Measurements from ENCODE around the gene CCDC186.

Gene CCDC186

DNA sequence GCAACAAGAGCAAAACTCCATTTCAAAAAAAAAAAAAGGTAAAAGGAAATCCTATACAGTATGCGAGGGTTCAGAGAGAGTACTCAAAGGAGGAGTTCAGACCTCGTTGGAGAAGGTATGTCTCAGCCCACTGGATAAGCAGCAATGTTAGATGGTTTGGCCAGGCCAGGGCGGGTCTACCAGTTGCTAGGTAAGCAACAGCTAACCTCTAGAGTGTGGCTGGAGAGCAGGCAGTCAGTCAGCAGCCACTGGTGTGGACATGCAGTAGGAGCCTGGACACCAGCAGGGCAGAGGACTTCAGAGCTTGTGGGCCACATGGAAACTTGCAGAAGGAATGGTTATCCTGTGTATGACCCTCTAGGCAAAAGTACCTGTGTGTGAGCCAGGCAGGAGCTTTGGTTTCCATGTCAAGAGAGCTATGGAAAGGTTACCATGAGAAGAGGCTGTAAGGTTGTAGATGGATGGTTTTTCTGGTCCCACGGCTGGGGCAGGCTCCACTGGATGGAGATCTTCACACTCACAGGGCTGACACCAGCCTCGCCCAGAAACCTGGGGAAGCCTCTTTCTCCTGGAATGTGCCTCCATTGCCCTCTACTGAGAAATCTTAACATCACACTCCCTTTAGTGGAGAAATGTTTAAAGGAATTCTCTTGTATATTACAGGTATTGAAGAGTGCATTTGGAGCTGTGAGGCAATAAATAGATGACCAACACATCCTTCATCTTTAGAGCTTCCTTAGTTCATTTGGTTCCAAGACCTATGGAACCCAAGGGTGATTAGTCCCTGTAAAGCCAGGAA, 63.6 kb downstream of the CCDC186 start:
- no peak for DNase-seq (ENCODE audit: low read depth in 2 of 2)

DNA sequence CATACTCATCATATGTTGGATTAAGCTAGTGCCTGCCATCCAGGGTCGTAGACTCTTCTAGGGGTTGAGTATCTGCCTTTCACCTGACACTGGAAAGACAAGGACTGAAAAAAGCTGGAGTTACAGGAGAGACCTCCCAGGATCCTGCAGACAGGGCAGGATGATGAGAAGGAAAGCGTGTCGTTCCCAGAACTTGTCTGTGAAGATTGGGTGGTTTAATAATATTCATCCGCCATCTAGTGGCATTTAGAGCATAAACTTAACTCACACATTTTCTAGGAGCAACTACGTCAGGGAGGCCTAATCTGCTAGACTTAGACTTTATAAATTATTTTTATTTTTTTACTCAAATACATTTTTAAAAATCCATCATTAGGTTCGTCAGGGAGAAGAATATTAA, 70.7 kb downstream of the CCDC186 start:
- DNase-seq (ENCODE audit: low read depth in 2 of 2), result no peak

DNA sequence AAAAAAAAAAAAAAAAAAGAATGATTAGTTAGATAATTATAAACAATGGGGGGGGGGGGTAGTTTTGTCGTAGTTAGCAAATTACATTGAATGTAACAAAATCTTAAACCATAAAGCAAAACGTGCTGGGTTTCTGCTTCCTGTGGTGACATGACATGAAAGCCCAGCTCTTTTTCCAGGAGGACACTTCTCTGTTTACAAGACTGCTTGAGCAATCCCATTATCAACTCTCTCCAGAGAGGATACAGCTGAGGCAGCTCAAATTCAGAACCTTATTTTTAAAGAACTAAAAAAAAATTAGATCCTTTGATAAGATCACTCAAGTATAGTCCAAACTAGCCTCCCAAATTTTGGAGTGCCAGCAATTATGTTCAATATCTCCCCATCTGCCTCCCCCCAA, 71.7 kb downstream of the CCDC186 start:
- DNase-seq (ENCODE audit: low read depth in 2 of 2), result no peak

DNA sequence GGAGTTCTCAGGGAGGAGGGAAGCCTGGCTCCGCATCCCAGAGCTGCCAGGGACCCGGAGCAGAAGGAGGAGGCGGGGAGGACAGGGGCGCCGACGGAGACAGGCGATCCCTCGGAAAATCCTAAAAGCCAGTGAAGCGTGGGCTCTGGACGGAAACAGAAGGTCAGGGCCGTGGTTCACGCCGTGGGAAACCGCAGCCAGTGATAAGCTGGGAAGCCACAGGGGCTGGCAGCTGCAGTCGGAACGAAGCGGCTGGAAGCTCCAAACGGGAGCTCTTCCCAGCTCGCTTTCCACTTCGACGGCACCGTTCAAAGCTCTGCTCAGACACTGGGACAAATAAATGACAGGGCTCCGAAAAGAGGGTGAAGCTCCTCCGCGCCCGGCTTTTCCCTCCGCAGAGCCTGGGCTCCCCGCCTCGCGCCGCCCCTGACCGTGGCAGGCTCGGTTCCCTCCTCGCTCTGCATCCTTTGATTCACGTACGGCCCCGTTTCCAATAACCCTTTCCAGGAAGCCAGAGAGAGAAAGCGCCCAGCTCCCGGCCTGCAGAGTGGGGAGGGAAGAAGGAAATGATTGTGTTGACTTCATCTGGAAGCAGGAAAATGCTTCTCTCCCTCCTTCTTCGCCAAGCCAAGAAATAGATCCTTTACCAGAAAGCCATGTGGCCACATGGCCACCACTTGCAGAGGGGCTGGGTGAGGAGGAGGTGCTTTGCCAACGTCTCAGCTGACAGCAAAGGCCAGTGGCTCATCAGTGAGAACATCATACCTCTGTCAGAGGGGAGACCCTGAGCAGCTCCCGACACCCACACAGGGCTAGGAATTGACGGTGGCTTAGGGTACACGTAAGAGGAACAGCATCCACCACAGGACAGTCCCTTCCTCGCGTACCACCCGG, 72.9 kb downstream of the CCDC186 start:
- no peak for DNase-seq (ENCODE audit: low read depth in 2 of 2)

DNA sequence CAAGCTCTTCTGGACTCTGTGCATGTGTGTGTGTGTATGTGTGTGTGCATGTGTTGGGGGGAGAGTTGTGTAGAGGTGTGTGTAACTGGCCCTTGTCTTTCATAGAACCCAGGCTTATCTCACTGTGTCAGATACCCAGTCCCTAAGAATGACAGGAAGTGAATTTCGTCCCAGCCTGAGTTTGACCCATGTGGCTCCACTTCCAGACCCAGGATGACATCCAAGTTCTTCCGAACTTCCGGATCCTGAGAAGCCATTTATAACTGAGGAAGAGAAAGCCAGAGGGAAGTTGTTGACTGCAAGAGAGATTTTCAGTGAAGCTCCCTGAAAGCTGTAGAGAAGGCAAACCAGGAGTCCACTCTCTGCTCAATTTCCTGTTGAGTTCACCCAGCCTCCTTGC, 77.1 kb downstream of the CCDC186 start:
- DNase-seq (ENCODE audit: low read depth in 2 of 2), result no peak

DNA sequence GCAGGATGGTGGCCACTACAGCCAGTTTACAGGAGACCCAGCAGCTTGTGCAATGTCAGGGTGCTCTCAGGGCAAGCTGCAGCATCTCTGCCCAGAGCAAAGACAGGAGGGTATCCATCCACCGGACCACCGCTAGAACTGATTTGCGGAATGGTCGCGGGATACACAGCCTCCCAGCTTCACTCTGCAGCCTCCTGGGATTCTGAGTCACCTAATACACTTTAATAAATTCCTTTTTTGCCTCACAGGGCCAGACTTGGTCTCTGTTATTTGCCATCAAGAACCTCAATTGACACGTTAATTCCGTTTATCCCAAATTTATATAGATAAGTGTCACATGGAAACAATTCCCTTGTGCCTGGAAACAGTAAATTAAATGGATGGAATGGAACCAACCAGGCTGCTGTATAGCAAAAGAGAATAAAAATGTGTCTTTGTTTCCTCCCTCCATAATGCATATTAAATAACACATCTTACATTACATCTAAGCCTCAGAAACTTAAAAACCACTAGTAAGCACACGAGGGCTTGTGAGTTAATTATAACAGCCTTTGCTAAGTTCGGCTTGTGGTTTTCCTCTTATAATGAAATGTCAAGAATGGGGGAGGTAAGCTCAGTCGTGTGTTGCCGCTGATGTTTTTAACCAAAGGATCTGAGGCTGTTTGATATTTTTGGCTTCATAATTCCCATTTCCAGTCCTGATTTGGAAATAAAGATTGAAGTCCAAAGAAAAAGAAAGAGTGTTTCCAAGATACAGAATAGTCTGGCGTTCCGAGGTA, 78.3 kb downstream of the CCDC186 start:
- no peak for DNase-seq (ENCODE audit: low read depth in 2 of 2)

DNA sequence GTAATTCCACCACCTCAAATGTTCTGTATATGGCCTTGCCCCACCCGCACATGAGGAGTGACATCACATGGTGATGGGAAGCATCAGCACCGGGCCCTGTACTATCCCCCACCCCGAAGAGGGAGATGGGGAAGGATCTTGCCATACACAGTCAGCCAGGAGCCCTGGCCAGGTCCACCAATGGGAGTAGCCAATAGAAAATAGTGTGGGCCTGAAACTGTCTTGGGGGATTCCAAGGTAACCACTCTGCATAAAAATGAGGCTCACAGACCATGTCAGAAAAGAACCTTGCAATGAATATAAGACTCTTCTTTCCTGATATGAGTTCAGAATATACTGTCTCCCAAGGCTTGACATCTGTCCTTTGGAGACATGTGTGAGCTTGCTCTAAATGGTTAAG, 79.2 kb downstream of the CCDC186 start:
- no peak for DNase-seq (ENCODE audit: low read depth in 2 of 2)

DNA sequence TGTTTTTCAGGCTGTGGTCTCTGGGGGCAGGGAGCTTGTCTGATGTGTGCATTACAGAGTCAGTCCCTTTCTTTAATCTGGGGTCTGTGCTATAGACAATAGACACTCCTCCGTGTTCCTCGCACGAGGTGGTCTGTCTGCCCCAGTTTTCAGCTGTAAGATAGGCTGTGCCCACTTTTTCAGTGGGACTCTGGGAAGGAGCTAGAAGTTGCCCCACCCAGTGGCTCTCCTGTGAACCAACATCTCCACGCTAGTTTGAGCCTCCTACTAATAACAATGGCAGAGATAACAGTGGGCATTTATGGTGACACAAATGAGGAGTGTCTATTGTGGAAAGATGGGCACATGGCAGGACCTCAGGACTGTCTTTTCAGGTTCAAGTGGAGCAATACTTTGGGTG, 86.3 kb downstream of the CCDC186 start:
- DNase-seq (ENCODE audit: low read depth in 2 of 2), result no peak

DNA sequence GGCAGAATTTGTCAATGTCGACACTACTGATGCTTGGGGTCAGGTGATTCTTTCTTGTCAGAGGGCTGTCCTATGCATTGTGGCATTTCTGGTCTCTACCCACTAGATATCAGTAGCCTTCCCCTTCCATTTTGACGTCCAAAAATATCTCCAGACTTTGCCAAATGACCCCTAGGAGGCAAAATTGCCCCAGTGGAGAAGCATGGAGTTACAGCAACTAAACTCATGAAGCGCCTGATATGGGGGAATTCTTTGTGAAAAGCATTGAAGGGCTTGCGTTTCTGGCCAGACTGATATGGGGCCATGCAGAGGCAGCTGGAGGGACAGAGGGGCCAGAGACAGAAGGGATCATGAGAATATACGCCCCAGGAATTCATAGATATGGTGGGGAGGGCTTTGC, 86.7 kb downstream of the CCDC186 start:
- DNase-seq (ENCODE audit: low read depth in 2 of 2), result no peak

DNA sequence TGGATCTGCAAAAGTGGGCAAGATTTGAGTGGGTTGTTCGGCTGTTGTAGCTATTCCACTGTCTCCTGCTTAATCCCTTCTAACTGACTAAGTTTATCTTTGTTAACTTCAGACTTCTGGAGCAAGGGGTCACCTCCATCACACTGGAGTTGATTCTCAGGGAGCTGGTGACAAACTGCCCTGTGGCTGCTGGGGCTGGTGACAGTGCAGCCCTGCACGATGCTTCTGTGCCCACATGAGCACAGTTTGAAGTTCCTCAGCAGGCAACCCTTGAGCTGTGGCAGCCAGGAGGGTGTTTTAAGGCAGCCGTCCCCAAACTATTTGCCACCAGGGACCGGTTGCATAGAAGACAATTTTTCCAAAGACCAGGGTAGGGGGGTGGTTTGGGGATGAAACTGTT, 89.8 kb downstream of the CCDC186 start:
- no peak for DNase-seq (ENCODE audit: low read depth in 2 of 2)

DNA sequence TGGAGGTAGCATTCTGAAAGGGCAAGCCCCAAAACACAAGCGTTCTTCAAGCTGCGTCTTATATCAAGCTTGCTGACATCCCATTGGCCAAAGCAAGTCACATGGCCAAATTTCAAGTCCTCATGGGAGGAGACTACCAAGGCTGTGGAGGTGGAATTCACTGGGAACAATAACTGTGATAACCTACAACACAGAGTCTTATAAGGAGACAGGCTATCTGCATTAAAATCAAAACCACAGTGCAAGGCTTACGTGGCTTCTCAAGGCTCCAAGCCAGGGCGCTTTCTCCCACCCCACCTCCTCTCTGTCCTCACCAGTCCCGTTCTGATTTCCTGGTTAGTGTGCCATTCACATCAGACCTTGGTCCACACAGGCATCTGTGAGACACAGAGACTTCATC, 91.0 kb downstream of the CCDC186 start:
- DNase-seq (ENCODE audit: low read depth in 2 of 2), result no peak

DNA sequence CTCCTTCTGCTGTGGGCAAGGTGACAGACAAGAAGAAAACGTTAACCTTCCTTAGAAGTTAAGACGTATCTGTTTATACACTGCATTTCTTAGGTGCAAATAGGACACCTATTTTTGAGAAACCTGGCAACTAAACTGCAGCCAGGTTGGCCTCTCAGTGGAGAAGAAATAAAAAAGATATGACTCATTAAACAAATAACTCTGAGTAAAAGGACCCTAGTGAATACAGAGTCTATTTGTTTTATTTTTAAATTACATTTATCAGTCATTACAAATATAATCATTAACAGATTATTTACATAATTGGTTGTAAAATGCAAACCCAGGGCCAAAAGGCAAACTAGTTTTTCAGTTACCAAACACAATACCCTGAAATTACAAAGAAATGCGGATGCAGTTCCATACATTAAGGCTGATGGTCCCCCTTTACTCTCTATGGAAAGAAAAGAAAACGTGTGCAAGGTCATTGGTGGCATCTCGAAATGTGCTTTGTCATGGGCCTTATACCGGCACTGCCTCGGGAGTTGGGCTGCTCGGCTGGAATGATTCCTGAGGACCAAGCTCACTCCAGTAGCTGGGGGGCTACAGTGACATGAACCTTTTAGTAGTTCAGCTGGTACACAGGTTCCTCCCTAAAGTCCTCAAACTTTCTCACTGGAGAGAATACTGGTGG, 92.0 kb downstream of the CCDC186 start:
- DNase-seq (ENCODE audit: low read depth in 2 of 2), result no peak

DNA sequence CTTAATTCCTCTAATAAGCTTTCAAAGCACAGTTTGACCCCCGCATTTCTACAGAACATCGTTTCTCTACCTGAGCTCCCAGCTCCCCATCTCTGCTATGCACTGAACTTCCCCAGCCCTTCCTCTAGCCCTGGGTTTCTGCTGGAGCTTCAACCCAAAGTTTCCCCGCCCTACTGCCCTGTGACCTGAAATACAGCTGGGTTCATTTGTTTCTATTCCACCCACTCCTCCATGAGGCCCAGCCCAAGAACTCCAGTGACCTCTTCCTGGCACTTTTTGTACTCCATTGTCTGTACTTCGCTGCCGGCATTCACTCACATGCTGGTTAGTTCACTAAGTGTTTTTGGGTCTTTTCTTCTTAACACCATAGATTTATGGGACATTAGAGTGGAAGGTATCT, 94.6 kb downstream of the CCDC186 start:
- no peak for DNase-seq (ENCODE audit: low read depth in 2 of 2)

DNA sequence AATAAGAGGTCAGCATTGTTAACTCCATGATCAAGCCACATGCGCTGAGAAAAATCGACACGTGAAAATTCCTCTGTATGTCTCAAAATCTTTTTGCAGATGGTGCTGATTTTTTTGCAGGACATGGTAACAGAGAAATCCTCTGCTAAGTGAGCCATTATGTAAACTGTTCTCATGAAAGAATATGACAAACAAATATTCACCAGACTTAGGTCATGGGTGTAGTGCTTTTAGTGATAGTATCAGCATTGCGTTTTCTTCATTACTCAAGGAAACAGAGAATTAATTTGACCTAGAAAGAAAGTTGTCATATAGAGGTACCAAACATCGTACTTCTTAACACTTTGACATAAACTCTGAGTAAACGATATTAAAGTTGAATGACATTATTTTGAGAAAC, 95.7 kb downstream of the CCDC186 start:
- DNase-seq (ENCODE audit: low read depth in 2 of 2), result no peak

DNA sequence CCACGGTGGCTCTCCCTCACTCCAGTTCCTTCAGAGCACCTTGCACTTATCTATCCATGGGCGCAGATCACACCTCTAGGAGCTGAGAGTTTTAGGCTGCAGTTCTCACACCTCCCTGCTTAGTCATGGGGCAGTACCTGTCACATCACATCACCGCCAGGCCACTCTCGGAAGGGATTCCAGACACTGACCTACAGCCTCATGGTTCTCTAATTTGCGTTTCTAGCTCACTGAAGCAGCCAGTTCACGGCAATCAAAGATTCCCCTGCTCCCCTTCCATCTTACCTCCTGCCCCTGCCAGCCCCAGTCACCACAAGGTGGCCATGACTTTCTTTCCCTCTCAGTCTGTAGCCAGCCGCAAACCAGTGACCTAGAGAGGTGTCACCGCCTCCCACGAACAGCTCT, 96.2 kb downstream of the CCDC186 start:
- no peak for DNase-seq (ENCODE audit: low read depth in 2 of 2)

DNA sequence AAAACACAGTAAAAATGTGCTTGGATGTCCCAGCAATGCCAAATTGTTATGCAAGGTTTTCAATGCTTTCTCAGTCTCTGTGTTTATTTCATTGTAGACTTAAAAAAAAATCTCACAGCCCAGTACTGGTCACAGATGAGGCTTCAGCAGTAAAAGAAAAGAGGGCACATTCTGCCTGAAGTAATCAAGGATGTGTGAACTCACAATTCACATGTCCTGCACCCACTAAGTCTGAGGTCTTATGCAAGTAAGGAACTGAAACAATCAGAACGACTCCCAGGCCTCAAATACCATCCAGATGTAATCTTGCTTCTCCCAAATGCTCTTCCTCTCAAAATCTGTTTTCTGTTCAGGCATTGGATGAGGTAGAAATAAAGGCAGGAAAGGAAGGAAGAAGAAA, 96.7 kb downstream of the CCDC186 start:
- DNase-seq (ENCODE audit: low read depth in 2 of 2), result no peak

DNA sequence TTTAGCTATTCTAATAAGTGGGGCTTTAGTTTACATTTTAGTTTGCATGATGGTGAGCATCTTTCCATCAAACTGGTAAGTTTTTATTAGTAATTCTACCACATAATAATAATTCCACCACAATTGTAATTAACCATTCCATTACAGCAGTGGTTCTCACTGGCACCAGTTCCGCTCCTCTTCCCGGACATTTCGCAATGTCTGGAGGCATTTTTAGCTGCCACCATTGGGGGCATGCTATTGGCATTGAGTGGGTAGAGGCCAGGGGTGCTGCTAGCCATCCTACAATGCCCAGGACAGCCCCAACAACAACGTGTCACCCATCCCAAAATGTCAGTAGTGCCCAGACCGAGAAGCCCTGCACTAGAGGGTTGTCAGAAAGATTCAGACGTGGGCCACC, 98.9 kb downstream of the CCDC186 start:
- no peak for DNase-seq (ENCODE audit: low read depth in 2 of 2)

DNA sequence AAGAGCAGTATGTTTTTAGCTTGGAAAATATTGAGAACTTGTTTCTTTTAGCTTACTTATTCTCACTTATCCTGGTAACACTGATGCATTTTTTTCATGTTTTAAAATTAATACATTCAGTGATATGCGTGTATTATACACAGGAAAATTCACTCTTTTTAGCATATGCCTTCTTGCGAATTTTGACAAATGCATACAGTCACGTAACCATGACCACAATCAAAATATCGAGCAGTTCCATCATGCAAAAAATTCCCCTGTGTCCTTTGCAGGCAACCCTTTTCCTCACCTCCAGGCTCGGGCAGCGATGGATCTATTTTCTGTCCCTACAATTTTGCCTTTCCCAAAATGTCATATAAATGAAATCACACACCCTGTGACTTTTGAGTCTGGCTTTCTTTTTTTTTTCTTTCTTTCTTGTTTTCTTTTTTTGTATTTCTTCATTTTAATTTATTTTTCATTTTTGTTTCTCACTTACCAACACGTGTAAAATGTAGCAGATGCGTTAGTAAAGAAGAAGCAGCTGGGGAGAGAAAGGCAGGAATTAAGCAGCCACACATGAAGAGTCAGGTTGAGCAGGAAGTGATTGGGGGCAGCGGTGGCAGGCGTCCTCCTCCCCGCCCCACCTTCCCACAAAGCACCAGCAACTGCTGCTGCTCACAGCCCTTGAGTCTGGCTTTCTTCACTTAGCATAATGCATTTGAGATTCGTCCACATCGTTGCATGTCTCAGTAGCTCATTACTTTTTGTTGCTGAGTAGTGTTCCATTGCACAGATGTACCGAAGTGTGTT, 100.4 kb downstream of the CCDC186 start:
- peak in 1 of 2 donors; percentile 6 for DNase-seq (ENCODE audit: low read depth in 2 of 2)

DNA sequence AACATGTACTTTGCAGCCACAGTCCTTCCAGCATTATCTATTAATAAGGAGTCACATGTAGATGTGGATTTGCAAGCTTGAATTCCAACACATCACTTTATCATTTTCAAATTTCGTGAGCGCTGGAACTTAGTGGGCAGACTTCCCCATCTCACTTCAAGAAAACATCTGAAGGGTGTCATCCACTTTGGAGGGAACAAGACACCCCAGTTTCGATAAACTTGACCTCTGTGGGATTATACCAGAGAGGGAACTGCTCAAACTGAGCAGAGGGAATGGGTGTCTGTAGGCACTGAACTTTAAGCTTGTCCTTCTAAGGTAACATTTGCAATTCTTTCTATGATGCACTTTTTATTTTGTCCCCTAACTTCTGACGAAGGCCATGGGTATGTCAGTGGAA, 102.8 kb downstream of the CCDC186 start:
- DNase-seq (ENCODE audit: low read depth in 2 of 2), result no peak
